NCI-H2227 treated with DMSO at 0.1 percent for 48 hours (cell line): ENCODE measurements around the gene FCHO1.
A peak's percentile ranks its signal among the peaks of the same experiment; 100 is the strongest.

ENCODE experiments used
- DNase-seq: peaks from one replicate; lab custom pipeline; 2025; lab: John Stamatoyannopoulos, UW

Gene FCHO1

GRCh38 chr19:17733127-17733526 is 18.1 kb upstream of the FCHO1 start:
- DNase-seq, result no peak

DNA sequence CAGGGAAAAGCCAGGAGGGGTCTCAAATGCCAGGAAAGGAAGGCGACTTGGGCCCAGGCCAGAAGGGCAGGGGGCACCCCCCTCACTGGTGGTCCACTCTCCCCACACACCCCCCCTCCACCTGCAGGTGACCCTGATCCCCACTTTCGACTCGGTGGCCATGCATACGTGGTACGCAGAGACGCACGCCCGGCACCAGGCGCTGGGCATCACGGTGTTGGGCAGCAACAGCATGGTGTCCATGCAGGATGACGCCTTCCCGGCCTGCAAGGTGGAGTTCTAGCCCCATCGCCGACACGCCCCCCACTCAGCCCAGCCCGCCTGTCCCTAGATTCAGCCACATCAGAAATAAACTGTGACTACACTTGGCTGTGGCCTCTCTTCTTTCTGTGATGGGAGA is 17.1 kb upstream of the FCHO1 start:
- no peak for DNase-seq

GRCh38 chr19:17735410-17735809 is 15.9 kb upstream of the FCHO1 start:
- no peak for DNase-seq

- no peak for DNase-seq
Measured at GRCh38 chr19:17737690-17738153, 13.6 kb upstream of the FCHO1 start.

- no peak for DNase-seq
Measured at GRCh38 chr19:17739121-17739875, 12.0 kb upstream of the FCHO1 start.

DNA sequence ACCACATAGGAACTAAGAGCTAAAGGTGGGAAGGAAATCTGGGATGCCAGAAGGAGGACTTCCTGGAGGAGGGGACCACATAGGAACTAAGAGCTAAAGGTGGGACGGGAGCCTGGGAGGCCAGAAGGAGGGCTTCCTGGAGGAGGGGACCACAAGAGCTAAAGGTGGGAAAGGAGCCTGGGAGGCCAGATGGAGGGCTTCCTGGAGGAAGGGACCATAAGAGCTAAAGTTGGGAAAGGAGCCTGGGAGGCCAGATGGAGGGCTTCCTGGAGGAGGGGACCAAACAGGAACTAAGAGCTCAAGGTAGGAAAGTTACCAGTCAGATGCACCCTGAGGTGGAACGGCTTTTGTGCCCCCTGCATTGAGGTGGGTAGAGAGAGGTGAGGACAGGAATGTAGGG is 9.8 kb upstream of the FCHO1 start:
- no peak for DNase-seq

DNA sequence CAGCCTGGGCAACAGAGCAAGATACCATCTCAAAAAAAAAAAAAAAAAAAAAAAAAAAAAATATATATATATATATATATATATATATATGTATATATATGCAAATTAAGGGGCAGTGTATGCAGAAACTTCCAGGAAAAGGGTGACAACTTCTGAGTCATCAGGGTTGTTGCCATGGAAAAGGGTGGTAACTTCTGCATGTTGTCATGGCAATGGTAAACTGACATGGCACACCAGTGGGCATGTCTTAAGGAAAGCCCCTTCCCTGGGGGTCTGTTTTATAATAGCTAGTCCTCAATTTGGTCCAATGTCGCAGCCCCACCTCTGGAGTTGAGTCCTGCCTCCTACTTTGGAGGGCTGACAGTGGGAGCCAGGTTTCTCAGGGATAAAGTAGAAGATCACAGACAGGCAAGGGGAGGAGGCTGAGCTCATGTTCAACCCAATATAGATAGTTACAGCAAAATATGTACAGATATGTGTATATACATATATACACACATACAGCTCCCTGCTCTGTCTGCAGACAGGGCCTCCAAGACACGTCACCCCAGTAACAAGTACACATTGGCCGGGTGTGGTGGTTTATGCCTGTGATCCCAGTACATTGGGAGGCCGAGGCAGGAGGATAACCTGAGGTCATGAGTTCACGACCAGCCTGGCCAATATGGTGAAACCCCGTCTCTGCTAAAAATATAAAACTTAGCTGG is 7.2 kb upstream of the FCHO1 start:
- DNase-seq, result no peak

DNA sequence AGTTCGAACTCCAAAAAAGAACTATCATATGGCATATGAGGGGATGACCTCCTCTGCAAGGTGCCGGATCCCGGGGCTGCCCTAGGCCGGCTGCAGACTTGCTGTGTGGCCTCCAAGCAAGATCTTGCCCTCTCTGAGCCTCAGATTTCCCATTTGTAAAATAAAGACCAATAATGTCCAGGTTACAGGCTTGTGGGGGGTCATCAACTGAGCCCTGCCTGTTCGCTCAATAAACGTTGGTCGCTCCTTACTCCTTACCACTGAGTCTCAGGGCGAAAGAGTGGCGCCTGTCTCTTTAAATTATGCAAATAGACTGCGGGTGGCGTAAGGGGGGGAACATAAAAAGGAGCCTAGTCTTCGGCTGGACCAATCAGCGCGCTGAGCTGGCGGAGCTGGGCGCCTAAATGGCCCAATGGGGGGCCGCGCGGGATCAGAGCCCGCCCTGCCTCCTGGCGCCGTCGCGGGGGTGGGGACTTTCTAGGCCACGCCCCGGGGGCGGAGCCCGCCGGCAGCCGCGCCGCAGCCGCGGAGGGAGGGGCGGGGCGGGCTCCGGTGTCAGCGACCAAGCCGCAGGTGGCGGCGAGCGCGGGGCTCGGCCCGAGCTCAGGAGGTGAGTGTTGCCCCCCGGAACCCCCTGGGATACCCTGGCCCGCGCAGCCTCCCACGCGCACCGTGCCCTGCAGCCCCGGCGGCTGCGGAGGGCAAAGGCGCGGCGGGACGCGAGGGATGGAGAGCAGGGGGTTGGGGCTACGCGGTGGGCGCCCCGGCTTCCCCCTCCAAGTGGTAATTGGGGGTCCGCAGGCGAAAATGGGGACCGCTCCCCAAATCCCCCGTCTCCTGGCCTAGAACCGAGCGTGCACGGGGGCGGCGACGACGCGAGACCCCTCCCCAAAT is 3.8 kb upstream of the FCHO1 start:
- DNase-seq, result peak; percentile 72

DNA sequence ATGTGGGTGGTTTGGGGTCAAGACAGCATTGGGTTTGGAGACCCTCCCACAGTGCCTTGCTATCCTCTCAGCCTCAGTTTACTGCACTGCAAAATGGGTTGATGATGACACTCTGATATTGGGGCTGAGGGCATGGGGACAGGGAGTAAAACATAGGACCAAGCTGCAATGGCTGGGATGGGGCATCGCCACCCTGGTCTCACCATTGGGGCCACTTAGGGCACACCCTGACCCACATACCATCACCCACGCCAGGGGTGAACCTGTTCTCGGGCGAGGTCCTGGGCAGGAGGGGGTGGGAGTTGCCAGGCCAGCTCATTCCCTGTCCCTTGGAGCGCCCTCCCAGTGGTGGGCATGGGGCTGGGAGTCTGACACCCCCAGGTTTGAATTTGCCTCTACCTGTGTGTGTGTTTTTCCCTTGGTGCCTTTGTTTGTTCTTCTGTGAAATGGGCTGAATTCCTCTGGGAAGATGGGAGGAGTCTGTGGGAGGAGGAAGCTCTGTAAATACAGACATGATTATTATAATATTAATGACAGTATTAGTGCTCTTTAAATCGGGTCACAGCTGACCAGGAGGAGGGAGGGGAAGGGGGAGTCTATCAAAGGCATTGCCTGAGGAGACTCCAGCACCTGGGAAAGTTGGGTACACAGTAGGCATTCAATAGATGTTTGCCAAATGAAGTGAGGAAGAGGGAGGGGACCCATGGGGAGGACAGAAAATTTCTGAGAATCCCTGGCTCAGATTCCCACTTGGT is 2.2 kb upstream of the FCHO1 start:
- DNase-seq, result no peak

DNA sequence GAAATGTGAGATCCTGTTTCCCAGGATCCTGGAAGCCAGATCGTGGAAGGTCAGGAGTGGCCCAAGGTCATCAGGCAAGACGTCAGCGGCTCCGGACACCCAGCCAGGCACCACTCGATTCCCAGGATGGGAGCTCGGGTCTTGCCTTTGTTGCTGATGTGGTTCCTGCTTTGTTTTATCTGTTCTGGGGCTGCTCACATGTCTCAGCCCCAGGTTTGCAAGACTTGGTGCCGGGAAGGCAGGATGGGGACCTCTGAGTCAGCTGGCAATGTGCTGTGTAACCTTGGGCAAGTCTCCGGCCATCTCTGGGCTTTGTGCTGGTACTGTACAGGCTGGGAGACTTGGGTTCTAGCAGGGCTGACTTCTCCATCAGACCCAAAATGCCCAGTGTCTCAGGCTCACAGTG is 1.4 kb upstream of the FCHO1 start:
- no peak for DNase-seq

- no peak for DNase-seq
Measured at GRCh38 chr19:17751912-17752273, 616 bp downstream of the FCHO1 start.

DNA sequence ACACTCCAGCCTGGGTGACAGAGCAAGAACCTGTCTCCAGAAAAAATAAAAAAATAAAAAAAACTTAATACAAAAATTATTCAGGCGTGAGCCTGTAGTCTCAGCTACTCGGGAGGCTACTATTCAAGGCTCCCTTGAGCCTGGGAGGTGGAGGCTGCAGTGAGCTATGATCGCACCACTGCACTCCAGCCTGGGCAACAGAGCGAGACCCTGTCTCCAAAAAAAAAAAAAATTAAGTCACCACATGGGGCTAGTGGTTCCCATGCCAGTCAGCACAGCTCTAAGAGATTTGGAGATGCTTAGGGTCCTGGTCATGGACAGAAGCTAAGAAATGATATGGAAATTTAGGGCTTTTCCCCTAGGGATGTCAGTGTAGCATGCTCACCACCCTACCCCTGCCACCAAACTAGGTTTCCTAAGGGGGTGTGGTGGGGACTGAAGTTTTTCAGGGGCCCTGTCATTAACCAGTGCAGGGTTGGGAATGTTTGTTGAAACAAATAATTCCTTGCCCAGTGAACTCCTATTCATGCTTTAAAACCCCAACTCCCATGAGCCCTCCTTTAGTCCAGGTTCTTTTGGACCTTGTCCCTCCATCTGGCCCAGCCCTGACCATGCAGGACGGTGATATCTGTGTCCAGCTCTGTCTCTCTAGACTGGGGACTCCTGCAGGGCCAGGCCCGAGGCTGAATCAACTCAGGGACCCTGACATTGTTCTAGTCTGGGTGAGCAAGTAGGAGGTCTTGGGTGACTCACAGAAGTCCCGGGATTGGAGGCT is 1.8 kb downstream of the FCHO1 start:
- DNase-seq, result no peak

GRCh38 chr19:17753976-17754375 is 2.7 kb downstream of the FCHO1 start:
- DNase-seq, result no peak

GRCh38 chr19:17754634-17755442 is 3.6 kb downstream of the FCHO1 start:
- DNase-seq, result no peak

DNA sequence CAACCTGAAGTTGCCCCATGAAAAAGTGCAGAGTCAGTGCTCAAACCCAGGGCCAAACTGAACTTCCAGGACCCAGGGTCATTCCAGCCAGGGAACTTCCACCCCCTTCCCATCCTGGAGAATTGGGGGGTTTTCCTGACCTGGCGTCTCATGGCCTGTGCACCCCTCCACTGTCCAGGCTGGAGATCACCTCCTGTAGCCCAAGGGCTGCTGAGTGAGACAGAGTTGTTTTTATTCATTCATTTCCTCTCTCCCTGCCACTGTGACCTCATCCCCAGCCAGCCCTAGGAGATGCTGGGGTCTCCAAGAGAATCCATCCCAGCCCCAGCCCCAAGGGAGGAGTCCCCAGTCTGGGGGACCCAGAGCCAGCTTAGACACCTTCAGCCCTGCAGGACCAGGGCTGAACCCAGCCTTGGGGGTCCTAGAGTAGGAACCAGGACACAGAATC is 4.2 kb downstream of the FCHO1 start:
- no peak for DNase-seq

DNA sequence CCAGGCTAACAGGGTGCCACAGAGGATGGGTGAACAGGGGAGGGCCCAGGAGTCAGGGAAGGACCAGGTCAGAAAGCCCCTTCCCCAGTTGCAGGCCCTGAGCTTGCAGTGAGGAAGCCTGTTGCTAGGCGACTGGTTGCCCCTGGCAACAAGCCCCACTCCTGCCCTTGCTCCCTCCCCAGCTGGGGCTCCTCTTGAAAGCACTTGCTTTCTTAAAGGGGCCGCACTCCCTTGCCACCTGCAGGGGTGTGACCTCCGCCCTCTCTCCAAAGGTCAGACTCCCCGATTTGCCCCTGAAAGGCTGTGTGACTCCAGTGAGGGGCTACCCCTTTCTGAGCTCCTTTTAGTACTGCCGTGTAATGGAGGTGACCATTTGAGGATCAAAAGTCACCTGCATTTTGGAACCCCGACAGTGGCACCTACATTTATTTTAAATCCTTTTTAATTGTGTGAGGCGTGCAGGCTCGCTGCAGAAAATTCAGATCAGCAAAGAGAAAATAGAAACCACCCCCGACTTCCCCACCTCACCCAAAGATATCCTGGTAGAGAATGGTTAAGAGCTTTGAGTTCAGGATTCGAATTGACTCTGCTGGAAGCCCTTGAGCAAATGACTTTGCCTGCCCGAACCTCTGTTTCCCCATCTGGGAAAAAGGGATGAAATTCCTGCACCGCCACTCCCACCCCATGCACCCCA is 4.8 kb downstream of the FCHO1 start:
- peak; percentile 20 for DNase-seq

GRCh38 chr19:17757125-17757524 is 5.8 kb downstream of the FCHO1 start:
- no peak for DNase-seq

- no peak for DNase-seq
Measured at GRCh38 chr19:17758515-17758914, 7.2 kb downstream of the FCHO1 start.

- no peak for DNase-seq
Measured at GRCh38 chr19:17761148-17761547, 9.9 kb downstream of the FCHO1 start.
